HG03342 (cell line): ENCODE data around the gene GUCY2D.
"Not testable (repeated sequence)": the region's sequence is repeated elsewhere in the genome, so short reads cannot be mapped to it uniquely, and the experiment has no call there.

Experiments used
- ATAC-seq: cut with Tn5 transposase; IDR thresholded peaks from one replicate; pipeline ENCODE4 v1.9.1; 2021; ENCODE audit warnings: mild to moderate bottlenecking, moderate library complexity; ENCODE audit not compliant: unreplicated experiment

GUCY2D gene

DNA sequence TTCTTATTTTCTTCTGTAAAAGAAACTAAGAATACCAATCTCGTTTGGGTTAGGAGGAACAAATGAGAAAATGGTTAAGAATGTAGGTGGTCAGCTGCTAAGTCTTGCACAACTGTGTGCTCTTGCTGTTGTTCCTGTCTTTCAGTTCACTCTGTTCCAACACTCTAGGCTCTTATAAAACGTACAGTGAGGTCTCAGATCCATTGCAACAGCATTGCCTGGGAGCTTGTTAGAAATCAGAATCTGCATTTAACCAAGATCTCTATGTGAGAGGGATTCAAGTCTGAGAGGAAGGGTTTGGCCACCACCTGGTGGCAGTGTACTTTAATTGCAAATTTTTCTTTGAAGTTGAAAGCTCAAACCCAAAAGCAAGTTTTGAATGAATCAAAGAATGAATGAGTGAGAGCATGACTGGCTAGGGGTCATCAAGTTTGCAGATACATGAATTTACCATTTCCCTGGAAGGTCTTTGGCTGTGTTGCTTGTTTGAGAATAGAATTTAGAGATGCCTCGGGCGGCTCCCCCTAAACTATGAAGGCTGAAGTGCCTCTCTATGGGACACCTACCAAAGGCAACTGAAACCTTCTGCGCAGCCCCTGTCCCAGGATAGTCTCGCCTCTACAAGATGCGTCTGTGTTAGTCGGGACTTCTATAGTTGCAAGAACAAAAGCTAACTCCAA lies 39.0 kb downstream of the GUCY2D start:
- no peak for ATAC-seq

DNA sequence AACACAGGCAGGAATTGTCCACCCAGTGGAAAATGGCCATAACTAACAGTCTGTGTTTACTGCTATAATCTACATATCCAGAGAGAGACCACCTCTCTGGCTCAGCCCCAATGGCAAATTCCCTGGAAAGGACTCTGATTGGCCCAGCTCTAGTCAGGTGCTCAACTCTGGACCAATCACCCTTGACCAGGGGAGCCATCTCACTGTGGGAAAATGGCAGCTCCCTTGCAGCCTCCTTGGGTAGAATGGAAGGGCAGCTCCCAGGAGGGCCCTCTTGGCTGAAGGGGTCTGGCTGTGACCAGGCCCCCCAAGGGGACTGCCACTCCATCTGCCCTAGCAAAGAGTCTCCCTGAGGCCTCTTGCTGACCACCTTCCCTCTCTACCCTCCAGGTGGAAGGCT lies 39.6 kb downstream of the GUCY2D start:
- ATAC-seq: no peak

DNA sequence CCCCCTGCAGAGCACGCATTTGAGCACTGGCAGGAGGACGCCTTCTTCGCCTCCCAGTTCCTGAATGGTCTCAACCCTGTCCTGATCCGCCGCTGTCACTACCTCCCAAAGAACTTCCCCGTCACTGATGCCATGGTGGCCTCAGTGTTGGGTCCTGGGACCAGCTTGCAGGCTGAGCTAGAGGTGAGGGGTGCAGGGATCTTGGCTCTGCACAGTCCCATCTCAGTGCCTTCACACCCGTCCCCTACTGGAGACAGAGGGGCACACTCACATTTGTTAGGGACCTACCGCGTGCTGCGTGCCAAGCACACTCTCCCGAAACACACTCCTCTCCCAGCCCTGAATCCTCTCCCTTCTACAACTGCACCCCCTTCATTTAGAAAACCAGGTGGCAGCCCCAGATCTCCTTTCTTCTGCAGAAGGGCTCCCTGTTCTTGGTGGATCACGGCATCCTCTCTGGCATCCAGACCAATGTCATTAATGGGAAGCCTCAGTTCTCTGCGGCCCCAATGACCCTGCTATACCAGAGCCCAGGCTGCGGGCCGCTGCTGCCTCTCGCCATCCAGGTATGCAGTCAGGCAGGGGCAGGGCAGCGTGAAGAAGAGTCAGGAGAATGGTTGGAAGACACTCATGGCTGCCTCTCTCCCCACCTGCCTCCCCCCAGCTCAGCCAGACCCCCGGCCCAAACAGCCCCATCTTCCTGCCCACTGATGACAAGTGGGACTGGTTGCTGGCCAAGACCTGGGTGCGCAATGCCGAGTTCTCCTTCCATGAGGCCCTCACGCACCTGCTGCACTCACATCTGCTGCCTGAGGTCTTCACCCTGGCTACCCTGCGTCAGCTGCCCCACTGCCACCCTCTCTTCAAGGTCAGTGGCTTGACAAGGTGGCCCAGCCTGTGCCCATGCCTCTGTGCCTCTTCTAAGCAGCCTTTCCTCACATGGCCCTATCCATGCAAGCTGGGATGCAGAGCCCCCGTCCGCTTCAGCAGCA lies 42.7 kb downstream of the GUCY2D start:
- ATAC-seq: no peak

DNA sequence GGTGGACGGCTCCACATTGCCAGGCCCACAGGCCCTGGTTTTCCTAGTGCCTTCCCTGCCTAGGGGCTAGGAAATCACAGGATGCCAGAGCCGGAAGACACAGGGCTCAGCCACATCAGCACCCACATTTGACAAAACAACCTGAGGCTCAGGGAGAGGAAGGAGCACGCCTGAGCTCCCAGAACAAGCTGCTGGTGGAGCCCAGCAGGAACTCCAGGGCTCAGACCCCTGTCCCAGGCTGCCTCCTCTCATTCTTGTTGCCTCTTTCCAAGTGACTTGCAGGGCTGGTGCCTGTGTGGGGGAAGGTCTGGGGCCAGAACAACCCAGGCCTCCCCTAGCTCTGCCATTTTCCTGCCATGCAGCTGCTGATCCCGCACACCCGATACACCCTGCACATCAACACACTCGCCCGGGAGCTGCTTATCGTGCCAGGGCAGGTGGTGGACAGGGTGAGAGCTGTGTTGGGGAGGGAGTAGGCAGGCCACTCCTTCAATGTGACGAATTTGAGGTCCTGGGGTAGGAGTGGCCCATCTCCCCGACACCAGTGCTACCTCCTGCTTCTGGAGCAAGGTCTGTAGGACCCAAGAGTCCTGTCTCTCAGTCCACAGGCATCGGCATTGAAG lies 44.0 kb downstream of the GUCY2D start:
- no peak for ATAC-seq

DNA sequence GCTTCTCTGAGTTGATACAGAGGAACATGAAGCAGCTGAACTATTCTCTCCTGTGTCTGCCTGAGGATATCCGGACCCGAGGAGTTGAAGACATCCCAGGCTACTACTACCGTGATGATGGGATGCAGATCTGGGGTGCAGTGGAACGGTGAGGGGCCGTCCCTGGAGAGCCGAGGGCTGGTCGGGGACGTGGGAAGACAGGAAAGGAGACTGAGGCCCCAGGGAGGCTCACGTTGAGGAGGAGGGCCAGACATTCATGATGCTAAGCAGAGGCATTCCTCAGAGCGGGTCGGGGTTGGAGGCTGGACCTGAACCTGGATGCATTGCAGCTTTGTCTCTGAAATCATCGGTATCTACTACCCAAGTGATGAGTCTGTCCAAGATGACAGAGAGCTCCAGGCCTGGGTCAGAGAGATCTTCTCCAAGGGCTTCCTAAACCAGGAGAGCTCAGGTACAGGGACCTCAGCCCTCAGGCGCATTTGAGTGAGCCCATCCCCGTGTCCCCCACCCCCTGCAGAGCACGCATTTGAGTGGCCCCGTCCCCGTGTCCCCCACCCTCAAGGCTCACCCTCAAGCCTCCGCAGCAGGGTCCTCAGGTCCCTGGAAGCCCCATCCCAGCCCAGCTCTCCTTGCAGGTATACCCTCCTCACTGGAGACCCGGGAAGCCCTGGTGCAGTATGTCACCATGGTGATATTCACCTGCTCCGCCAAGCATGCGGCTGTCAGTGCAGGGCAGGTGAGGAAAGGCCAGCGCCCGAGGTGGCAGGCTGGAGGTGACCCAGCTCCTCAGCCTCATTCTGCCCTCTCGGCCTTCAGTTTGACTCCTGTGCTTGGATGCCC lies 44.7 kb downstream of the GUCY2D start:
- no peak for ATAC-seq

DNA sequence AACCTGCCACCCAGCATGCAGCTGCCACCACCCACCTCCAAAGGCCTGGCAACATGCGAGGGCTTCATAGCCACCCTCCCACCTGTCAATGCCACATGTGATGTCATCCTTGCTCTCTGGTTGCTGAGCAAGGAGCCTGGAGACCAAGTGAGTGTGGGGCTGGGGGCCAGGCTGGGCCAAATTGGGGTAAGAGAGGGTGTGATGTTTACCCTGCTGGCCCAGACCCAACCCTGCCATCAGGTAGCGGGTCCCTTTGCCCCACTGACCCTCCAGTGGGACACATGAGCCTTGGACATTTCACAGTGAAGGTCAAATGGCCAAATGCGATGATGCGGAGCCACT lies 45.3 kb downstream of the GUCY2D start:
- ATAC-seq: no peak

DNA sequence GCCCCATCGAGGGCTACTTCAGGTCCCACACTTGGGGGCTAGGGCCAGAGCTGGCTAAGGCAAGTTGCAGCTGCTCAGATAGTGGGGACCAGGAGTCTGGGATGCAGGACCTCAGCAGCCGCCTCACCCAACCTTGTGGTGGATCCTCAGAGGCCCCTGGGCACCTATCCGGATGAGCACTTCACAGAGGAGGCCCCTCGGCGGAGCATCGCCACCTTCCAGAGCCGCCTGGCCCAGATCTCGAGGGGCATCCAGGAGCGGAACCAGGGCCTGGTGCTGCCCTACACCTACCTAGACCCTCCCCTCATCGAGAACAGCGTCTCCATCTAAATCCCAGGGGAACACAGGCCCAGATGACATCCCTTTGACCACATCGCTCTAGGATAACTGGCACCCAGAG lies 45.8 kb downstream of the GUCY2D start:
- no peak for ATAC-seq

DNA sequence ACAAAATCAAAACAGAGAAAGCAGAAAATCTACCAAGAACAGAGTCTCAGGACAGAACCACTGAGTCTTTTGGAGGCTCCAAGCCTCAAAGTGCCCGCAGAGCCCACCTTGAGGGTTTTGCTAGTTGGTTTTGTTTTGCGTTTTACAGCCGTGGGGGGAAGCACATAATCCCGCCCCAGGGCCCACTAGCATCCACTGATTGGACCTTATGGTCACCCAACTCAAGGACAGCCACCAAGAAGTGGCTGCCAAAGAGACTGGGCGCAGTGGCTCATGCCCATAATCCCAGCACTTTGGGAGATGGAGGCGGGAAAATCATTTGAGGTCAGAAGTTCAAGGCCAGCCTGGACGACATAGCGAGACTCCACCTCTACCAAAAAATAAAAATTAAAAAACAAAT lies 46.3 kb downstream of the GUCY2D start:
- ATAC-seq: no peak

DNA sequence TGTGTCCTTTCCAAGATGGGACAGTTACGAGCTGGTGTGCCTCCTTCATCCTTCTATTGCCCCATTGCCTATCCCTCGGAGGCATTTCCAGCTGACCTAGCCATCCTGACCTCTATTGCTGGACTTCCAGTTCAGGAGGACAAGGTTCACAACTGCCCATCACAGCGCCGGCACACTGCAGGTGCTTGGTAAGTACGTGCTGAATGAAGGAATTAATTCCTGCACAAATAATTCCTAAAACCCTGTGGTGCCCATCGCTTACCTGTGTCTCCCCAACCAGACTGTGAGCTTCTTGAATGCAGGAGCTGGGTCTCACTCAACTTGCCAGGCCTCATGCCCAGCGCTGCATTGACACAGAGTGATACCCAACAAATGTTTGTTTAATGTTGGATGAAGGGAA lies 49.4 kb downstream of the GUCY2D start:
- no peak for ATAC-seq

DNA sequence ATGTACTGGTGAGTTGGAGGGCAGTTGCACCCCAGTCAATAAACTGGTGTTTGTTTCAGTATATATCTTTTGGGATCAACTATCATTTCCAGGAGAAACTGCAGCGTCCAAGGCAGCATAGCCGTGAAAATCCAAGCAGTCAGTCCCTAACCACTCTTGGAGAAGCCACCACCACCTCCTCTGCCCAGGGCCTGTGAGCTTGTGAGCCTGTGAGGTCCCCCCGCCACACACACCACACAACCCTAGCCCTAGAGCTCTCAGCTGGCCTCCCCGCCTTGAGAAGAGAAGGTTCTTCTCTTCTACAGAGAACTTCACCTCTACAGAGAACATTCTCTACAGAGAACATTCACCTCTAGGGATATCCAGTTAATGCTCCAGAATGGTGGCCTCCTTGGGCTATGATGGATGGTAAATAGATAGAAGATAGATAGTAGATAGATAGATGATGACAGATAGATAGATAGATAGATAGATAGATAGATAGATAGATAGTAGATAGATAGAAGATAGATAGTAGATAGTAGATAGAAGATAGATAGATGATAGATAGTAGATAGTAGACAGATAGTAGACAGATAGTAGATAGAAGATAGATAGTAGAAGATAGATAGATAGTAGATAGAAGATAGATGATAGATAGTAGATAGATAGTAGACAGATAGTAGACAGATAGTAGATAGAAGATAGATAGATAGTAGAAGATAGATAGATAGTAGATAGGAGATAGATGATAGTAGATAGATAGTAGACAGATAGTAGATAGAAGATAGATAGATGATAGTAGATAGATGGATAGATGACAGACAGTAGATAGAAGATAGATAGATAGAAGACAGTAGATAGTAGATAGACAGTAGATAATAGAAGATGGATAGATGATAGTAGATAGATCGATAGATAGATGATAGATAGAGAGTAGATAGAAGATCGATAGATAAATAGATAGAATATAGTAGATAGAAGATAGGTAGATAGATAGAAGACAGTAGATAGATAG lies 50.1 kb downstream of the GUCY2D start:
- no peak for ATAC-seq

DNA sequence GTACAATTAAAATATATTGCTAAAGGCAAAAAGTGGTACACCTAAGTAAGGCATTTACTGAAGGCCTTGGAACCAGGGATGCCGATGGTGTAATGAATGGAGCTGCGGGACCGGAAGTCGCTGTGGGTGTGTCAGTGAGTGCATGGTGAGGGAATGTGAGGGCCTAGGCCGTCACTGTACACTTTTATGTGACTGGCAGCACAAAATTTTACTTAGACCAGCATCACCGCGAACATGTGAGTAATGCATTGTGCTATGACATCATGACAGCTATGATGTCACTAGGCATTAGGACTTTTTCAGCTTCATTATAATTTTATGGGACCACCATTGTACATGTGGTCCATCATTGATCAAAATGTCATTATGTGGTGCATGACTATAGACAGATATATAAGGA lies 51.2 kb downstream of the GUCY2D start:
- no peak for ATAC-seq

DNA sequence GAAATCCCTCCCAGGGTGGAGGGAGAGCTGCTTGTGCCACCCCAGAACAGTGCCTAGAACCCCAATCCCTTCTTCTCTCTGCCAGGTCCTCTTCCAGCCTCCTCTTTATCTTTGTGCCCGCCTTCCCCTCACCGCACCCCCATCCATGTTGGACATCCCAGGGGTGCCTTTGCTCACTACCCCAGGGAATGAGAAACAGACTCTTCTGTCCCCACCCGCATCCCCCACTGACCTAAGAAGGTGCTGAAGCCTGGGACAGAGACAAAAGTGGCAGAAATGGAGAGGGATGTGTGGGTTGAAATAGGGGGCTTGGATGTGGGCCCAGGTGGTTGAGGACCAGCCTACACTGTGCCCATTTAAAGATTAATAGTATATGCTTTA lies 53.4 kb downstream of the GUCY2D start:
- ATAC-seq: no peak

DNA sequence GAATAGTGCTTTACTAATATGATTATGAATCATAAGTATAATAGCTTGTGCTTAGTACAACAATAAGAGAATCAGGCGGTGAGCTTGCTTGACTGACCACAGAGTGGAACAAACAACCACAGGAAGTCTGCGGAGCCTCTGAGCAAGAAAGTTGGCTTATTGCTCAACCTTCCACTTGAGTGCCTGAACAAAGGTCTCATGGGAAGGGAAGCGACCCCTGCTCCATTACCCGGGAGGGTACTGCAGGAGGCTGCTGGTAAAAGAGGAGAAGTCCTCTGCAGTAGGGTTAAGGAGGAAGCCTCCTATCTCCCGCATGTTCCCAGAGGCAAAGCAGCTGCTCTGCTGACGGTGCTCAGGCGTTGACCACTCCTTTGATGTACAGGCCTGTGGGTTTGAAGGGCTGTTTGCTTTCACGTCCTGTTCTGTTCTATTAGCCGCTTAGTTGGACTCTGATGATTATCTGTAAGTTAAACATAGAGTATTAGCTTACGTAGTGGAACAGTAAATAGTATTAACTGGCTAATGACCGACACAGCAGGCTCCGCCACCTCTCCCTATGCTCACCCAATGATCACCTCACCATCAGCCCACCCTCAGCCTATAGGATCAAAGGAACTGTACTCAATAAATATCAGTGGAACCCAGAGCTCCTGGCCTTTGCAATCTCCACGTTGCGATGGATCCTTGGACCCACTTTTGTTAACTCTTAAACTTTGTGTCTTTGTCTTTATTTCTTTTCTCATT lies 54.0 kb downstream of the GUCY2D start:
- ATAC-seq: no peak

DNA sequence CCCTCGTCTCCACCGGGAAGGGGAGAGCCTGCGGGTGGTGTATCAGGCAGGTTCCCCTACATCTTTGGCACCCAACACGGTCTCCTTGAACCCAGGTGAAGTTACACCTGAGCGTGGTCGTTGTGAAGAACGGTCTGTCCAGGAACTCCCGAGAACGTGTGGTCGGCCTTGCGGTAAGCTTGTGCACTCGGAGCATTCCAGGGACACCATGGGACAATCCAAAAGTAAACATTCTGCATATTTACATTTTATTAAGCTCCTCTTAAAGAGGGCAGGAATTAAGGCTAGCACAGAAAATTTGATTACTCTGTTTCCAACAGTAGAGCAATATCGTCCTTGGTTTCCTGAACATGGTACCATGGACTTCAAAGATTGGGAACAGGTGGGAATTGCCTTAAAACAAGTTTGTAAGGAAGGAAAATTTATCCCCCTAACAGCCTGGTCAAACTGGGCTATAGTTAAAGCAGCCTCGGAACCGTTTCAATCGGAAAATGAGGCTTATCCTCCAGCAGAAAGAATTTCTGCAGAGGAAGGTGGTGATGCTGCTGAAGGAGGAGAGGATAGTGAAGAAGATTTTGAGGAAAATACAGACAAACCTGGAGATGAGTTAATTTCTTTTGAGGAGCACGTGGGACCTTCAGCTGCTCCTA lies 54.7 kb downstream of the GUCY2D start:
- ATAC-seq: no peak

DNA sequence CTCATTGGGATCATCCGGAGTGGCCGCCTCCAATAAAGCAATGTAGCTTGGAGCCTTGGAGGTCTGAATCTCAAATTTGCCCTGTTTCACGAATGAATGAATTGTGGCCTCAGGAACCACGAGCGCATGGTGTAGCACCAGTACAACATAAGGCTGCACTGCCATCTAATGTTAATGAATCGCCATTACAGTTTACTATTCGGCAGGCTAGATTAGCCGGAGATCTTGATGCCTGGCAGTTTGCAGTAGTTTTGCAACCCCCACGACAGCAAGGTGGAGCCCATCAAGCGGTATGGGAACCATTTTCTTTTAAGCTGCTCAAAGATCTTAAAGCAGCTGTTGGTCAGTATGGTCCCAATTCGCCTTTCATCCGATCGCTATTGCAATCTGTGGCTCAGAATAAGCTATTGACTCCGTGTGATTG lies 55.3 kb downstream of the GUCY2D start:
- no peak for ATAC-seq

DNA sequence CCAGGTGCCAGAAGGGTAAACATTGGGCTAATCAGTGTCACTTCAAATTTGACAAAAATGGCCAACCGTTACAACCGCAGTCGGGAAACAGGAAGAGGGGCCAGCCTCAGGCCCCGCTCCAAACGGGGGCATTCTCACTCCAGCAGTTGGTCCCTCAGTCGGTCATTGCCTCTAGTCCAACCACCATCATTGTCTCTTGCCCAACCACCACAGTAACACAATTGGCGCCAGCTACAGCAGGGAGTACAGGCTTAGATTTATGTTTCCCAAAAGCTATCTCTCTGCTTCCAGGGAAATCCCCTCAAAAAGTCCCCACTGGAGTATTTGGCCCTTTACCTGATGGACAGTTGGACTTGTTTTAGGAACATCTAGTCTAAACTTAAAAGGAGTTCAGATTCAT lies 56.7 kb downstream of the GUCY2D start:
- ATAC-seq: no peak

DNA sequence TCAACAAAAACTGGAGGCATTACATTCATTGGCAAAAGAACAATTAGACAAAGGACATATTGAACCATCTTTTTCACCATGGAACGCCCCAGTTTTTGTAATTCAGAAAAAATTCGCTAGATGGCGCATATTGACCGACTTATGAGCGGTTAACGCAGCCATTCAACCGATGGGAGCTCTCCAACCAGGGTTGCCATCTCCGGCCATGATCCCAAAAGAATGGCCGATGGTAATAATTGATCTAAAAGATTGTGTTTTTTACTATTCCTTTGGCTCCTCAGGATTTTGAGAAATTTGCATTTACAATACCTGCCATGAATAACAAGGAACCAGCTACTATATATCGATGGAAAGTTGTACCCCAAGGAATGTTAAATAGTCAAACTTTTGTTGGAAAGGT lies 57.9 kb downstream of the GUCY2D start:
- no peak for ATAC-seq

DNA sequence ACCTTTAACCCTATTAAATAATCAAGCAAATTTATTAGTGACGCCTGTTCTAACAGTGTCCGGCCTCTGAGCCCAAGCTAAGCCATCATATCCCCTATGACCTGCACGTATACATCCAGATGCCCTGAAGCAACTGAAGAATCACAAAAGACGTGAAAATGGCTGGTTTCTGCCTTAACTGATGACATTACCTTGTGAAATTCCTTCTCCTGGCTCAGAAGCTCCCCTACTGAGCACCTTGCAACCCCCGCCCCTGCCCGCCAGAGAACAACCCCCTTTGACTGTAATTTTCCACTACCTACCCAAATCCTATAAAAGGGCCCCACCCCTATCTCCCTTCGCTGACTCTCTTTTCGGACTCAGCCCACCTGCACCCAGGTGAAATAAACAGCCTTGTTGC lies 59.4 kb downstream of the GUCY2D start:
- ATAC-seq: not testable (repeated sequence)

DNA sequence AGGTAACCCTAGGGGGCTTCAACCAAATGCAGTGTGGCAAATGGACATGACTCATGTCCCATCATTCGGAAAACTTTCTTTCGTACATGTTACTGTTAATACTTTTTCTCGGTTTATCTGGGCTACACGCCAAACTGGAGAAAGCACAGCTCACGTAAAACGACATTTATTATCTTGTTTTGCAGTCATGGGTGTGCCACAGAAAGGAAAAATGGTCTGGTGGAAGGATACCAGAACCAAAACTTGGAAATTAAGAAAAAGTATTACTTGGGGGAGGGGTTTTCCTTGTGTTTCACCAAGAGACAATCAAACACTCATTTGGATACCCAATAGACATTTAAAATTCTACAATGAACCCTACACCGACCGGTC lies 60.0 kb downstream of the GUCY2D start:
- no peak for ATAC-seq
